ENCODE measurements around the gene PKHD1.

DNA sequence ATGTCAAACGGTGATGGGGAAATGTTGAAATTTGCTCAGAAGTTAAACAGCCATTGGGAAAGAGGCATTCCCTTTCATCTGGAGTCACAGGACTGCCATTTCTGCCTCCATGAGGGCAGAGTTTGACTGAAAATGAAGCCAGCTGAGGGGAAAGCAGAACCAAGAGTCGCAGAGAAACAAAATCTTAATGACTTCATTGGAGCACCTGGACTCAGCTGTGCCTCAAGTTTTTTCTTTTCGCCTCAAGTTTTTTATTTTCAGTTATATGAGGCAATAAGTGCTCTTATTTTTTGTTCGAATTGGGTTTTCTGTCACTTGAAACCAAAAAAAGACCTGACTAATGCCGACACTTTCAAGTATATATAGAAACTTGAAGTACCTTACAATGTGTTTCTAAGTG, 161.3 kb downstream of the PKHD1 start:
- TF ChIP-seq, protein P1, sequence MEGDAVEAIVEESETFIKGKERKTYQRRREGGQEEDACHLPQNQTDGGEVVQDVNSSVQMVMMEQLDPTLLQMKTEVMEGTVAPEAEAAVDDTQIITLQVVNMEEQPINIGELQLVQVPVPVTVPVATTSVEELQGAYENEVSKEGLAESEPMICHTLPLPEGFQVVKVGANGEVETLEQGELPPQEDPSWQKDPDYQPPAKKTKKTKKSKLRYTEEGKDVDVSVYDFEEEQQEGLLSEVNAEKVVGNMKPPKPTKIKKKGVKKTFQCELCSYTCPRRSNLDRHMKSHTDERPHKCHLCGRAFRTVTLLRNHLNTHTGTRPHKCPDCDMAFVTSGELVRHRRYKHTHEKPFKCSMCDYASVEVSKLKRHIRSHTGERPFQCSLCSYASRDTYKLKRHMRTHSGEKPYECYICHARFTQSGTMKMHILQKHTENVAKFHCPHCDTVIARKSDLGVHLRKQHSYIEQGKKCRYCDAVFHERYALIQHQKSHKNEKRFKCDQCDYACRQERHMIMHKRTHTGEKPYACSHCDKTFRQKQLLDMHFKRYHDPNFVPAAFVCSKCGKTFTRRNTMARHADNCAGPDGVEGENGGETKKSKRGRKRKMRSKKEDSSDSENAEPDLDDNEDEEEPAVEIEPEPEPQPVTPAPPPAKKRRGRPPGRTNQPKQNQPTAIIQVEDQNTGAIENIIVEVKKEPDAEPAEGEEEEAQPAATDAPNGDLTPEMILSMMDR (IDR thresholded peaks at IDR 0.05): no peak
- TF ChIP-seq POLR2A (IDR thresholded peaks at IDR 0.05): no peak
